HG02571 (cell line): ENCODE results near the gene C2CD2.
"Not testable (repeated sequence)": the region's sequence is repeated elsewhere in the genome, so short reads cannot be mapped to it uniquely, and the experiment has no call there.

Experiments used
- ATAC-seq: cut with Tn5 transposase; IDR thresholded peaks from one replicate; pipeline ENCODE4 v1.9.1; 2021; ENCODE audit warnings: mild to moderate bottlenecking, moderate library complexity; ENCODE audit not compliant: unreplicated experiment

The C2CD2 gene

GRCh38 chr21:41959697-41960096 lies 5.9 kb upstream of the C2CD2 start:
- ATAC-seq: not testable (repeated sequence)

- ATAC-seq: no peak
Observed at GRCh38 chr21:41958886-41959563, 5.2 kb upstream of the C2CD2 start.

GRCh38 chr21:41957991-41958766 lies 4.4 kb upstream of the C2CD2 start:
- ATAC-seq: no peak

- no peak for ATAC-seq
Observed at GRCh38 chr21:41956926-41957729, 3.3 kb upstream of the C2CD2 start.

- ATAC-seq: no peak
Observed at GRCh38 chr21:41955516-41955915, 1.7 kb upstream of the C2CD2 start.

GRCh38 chr21:41954654-41955499 lies 1.1 kb upstream of the C2CD2 start:
- no peak for ATAC-seq

GRCh38 chr21:41953249-41953830 lies 478 bp downstream of the C2CD2 start:
- no peak for ATAC-seq

GRCh38 chr21:41952568-41953248 lies 1.1 kb downstream of the C2CD2 start:
- no peak for ATAC-seq

- no peak for ATAC-seq
Observed at GRCh38 chr21:41951876-41952567, 1.8 kb downstream of the C2CD2 start.

GRCh38 chr21:41950941-41951351 lies 2.9 kb downstream of the C2CD2 start:
- no peak for ATAC-seq

- not testable (repeated sequence) for ATAC-seq
Observed at GRCh38 chr21:41949631-41950030, 4.2 kb downstream of the C2CD2 start.

- no peak for ATAC-seq
Observed at GRCh38 chr21:41948901-41949300, 4.9 kb downstream of the C2CD2 start.

- no peak for ATAC-seq
Observed at GRCh38 chr21:41948078-41948895, 5.5 kb downstream of the C2CD2 start.

GRCh38 chr21:41945982-41946381 lies 7.8 kb downstream of the C2CD2 start:
- ATAC-seq: no peak

GRCh38 chr21:41943851-41944250 lies 10.0 kb downstream of the C2CD2 start:
- no peak for ATAC-seq

GRCh38 chr21:41942457-41942856 lies 11.4 kb downstream of the C2CD2 start:
- ATAC-seq: no peak

- ATAC-seq: no peak
Observed at GRCh38 chr21:41941941-41942340, 11.9 kb downstream of the C2CD2 start.

- no peak for ATAC-seq
Observed at GRCh38 chr21:41940431-41940830, 13.4 kb downstream of the C2CD2 start.
